A673 (cell line): ENCODE measurements around the gene NLRP5.

Experiments used
- EZH2 ChIP-seq: fragments of 200-600 bp; sonication (generic); IDR thresholded peaks from 2 replicates; pipeline ENCODE4 v1.6.1; 2017; ENCODE audit warnings: borderline replicate concordance, low read depth, mild to moderate bottlenecking, mixed read lengths, antibody characterized with exemption, low read length; ENCODE audit not compliant: poor library complexity, severe bottlenecking
- TF ChIP-seq, protein P1 (sequence below): fragments of 300-800, 200-600 bp; sonication (generic); conservative IDR thresholded peaks from 2 replicates; pipeline ENCODE4 v1.5.1; 2017; ENCODE audit warnings: low read depth, mild to moderate bottlenecking, antibody characterized with exemption, low read length, moderate library complexity, mixed read lengths

DNA sequence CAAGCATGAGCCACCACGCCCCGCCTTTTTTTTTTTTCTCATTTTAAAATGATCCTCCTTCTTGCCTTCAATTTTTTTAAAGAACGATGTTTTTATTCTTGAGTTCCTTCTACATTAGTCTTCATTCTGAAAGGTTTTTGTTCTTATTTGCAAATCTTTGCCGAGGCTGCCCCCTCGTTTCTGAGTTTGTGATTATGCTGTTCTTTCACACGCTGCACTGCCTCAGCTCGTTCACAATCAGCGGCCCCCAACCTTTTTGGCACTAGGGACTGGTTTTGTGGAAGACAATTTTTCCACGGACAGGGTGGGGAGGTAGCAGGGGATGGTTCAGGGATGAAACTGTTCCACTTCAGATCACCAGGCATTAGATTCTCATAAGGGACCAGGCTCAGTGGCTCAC, 107.9 kb downstream of the NLRP5 start:
- TF ChIP-seq, protein P1, sequence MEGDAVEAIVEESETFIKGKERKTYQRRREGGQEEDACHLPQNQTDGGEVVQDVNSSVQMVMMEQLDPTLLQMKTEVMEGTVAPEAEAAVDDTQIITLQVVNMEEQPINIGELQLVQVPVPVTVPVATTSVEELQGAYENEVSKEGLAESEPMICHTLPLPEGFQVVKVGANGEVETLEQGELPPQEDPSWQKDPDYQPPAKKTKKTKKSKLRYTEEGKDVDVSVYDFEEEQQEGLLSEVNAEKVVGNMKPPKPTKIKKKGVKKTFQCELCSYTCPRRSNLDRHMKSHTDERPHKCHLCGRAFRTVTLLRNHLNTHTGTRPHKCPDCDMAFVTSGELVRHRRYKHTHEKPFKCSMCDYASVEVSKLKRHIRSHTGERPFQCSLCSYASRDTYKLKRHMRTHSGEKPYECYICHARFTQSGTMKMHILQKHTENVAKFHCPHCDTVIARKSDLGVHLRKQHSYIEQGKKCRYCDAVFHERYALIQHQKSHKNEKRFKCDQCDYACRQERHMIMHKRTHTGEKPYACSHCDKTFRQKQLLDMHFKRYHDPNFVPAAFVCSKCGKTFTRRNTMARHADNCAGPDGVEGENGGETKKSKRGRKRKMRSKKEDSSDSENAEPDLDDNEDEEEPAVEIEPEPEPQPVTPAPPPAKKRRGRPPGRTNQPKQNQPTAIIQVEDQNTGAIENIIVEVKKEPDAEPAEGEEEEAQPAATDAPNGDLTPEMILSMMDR, result no peak
- TF ChIP-seq EZH2, result no peak
